GM12878 (cell line): ENCODE results near the gene PIGU. TPM values are rescaled to one million over a fixed set of nuclear protein-coding genes. Genes with fewer than 3 reads are reported as not detected.

Experiments
- ZNF384 ChIP-seq: IDR thresholded peaks from 2 replicates; pipeline ENCODE4 v1.6.1; 2012; ENCODE audit warnings: low read depth, mild to moderate bottlenecking, low read length, improper control_type of control experiment, borderline replicate concordance
- ZNF592 ChIP-seq: fragments of 450-650 bp; IDR thresholded peaks from 2 replicates; pipeline ENCODE4 v1.6.1; 2017; ENCODE audit warnings: mild to moderate bottlenecking, moderate library complexity
- polyA plus RNA-seq, 11 experiments: library from polyadenylated mRNA; depleted of rRNA in 4 of 11; unstranded in 6 of 11; stranded (reverse) in 5 of 11; fragments of >200 nt; fragmentation: Nextera tagmentation in 4 of 11; fragmentation: Illumina TruSeq in 1 of 11; extraction: Ambion mirVana in 4 of 11; extraction: Trizol in 1 of 11; gene quantifications; 1 replicate in 1 of 11; 2 replicates in 10 of 11; pipeline versions ENCODE4 v1.2.1 to v1.2.3, GENCODE V29; 2011 to 2016; ENCODE audit warnings: inconsistent platforms in 2 of 11, missing spikeins in 2 of 11, low read depth in 1 of 11
- total RNA-seq, 4 experiments: library from RNA; depleted of rRNA in 3 of 4; stranded (reverse); fragments of >200 nt in 3 of 4; fragmentation: Illumina TruSeq in 1 of 4; extraction: Trizol in 1 of 4; gene quantifications; 2 replicates each; pipeline versions ENCODE4 v1.2.1 to v1.2.3, GENCODE V29; 2013 to 2021
- TF ChIP-seq, protein P1 (sequence below): fragments of 450-650 bp; IDR thresholded peaks from 2 replicates; pipeline ENCODE4 v1.6.1; 2016; ENCODE audit warnings: mild to moderate bottlenecking
- TF ChIP-seq, protein P2 (sequence below): IDR thresholded peaks from 2 replicates; pipeline ENCODE4 v1.6.1; 2011; ENCODE audit warnings: borderline replicate concordance, low read depth, mild to moderate bottlenecking, moderate library complexity, low read length; ENCODE audit not compliant: insufficient read depth, poor library complexity, severe bottlenecking

The PIGU gene
- total and polyA plus RNA-seq, 10 of the 15 experiments (the other 5 are each of a cell fraction or from before 2014, with no cell fraction given): 4.1 to 88.2 (median 25.0) TPM

GRCh38 chr20:34634392-34634791, 42.5 kb downstream of the PIGU start (continued):
- no peak for TF ChIP-seq ZNF384
- TF ChIP-seq ZNF592: no peak
- TF ChIP-seq, protein P1, sequence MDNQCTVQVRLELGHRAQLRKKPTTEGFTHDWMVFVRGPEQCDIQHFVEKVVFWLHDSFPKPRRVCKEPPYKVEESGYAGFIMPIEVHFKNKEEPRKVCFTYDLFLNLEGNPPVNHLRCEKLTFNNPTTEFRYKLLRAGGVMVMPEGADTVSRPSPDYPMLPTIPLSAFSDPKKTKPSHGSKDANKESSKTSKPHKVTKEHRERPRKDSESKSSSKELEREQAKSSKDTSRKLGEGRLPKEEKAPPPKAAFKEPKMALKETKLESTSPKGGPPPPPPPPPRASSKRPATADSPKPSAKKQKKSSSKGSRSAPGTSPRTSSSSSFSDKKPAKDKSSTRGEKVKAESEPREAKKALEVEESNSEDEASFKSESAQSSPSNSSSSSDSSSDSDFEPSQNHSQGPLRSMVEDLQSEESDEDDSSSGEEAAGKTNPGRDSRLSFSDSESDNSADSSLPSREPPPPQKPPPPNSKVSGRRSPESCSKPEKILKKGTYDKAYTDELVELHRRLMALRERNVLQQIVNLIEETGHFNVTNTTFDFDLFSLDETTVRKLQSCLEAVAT: no peak
- TF ChIP-seq, protein P2, sequence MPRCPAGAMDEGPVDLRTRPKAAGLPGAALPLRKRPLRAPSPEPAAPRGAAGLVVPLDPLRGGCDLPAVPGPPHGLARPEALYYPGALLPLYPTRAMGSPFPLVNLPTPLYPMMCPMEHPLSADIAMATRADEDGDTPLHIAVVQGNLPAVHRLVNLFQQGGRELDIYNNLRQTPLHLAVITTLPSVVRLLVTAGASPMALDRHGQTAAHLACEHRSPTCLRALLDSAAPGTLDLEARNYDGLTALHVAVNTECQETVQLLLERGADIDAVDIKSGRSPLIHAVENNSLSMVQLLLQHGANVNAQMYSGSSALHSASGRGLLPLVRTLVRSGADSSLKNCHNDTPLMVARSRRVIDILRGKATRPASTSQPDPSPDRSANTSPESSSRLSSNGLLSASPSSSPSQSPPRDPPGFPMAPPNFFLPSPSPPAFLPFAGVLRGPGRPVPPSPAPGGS: no peak
